Neural cell (in vitro differentiated cells): ENCODE data around the gene PRR16. TPM values are rescaled to one million over a fixed set of nuclear protein-coding genes. Genes with fewer than 3 reads are reported as not detected.

Experiments used
- H2AFZ ChIP-seq: fragments of 200-600, 300-800 bp; sonication (generic), shearing (Covaris generic); 2 replicates; pipeline ENCODE4 v1.6.0; 2014; ENCODE audit warnings: low read depth, mild to moderate bottlenecking, antibody characterized with exemption, low read length, moderate library complexity
- H3F3A ChIP-seq: fragments of 200-600 bp; shearing (Covaris generic); 2 replicates; pipeline ENCODE4 v1.6.1; 2016; ENCODE audit warnings: mild to moderate bottlenecking, moderate library complexity, mixed read lengths, antibody characterized with exemption, low read length; ENCODE audit not compliant: insufficient read depth, poor library complexity, severe bottlenecking
- H3K27ac ChIP-seq: fragments of 200-600, 300-800 bp; sonication (generic), shearing (Covaris generic); 2 replicates; pipeline ENCODE4 v1.5.1; 2014; ENCODE audit warnings: mild to moderate bottlenecking, low read length, moderate library complexity
- H3K27me3 ChIP-seq: fragments of 300-800, 200-600 bp; sonication (generic), shearing (Covaris generic); 2 replicates; pipeline ENCODE4 v1.6.0; 2014; ENCODE audit warnings: mild to moderate bottlenecking, low read depth, low read length, moderate library complexity; ENCODE audit not compliant: insufficient read depth
- H3K36me3 ChIP-seq: fragments of 300-800, 200-600 bp; sonication (generic), shearing (Covaris generic); 2 replicates; pipeline ENCODE4 v1.5.1; 2014; ENCODE audit warnings: mild to moderate bottlenecking, antibody characterized with exemption, low read length, moderate library complexity; ENCODE audit not compliant: insufficient read depth
- H3K4me2 ChIP-seq: fragments of 300-800, 200-600 bp; sonication (generic), shearing (Covaris generic); 2 replicates; pipeline ENCODE4 v1.6.0; 2014; ENCODE audit warnings: mild to moderate bottlenecking, low read length
- H3K4me3 ChIP-seq: fragments of 300-800, 200-600 bp; sonication (generic), shearing (Covaris generic); 2 replicates; pipeline ENCODE4 v1.5.1; 2014; ENCODE audit warnings: mild to moderate bottlenecking, low read length, moderate library complexity
- H3K79me2 ChIP-seq: fragments of 200-600 bp; shearing (Covaris generic); replicated peaks from 2 replicates; pipeline ENCODE4 v1.6.0; 2014; ENCODE audit warnings: mild to moderate bottlenecking, low read length, moderate library complexity; ENCODE audit not compliant: insufficient read depth
- H3K9ac ChIP-seq: fragments of 300-800, 200-600 bp; sonication (generic), shearing (Covaris generic); 2 replicates; pipeline ENCODE4 v1.6.1; 2016; ENCODE audit warnings: mild to moderate bottlenecking, low read length, mixed read lengths
- H3K9me2 ChIP-seq: fragments of 200-600 bp; shearing (Covaris generic); 2 replicates; pipeline ENCODE4 v1.6.1; 2016; ENCODE audit warnings: mild to moderate bottlenecking, low read length, mixed read lengths; ENCODE audit not compliant: insufficient read depth
- H3K9me3 ChIP-seq: fragments of 200-600, 300-800 bp; sonication (generic), shearing (Covaris generic); 2 replicates; pipeline ENCODE4 v1.6.1; 2016; ENCODE audit warnings: mild to moderate bottlenecking, mixed run types, low read length, moderate library complexity, mixed read lengths
- H4K20me1 ChIP-seq: fragments of 200-600 bp; shearing (Covaris generic); 2 replicates; pipeline ENCODE4 v1.6.1; 2016; ENCODE audit warnings: mild to moderate bottlenecking, mixed run types; ENCODE audit not compliant: insufficient read depth
- CTCF ChIP-seq: fragments of 450-650 bp; IDR thresholded peaks from 2 replicates; pipeline ENCODE4 v1.5.1; 2014; ENCODE audit warnings: antibody characterized with exemption, mild to moderate bottlenecking, moderate library complexity; ENCODE audit not compliant: poor library complexity, severe bottlenecking
- EP300 ChIP-seq: fragments of 450-650 bp; conservative IDR thresholded peaks from 2 replicates; pipeline ENCODE4 v1.6.1; 2014; ENCODE audit warnings: antibody characterized with exemption, mild to moderate bottlenecking, moderate library complexity; ENCODE audit not compliant: poor library complexity, severe bottlenecking
- EZH2 ChIP-seq: fragments of 200-600, 300-800 bp; shearing (Covaris generic), sonication (generic); IDR thresholded peaks from 2 replicates; pipeline ENCODE4 v1.6.1; 2014; ENCODE audit warnings: antibody characterized with exemption, low read length, borderline replicate concordance, mild to moderate bottlenecking; ENCODE audit not compliant: insufficient read depth, poor library complexity, severe bottlenecking
- MXI1 ChIP-seq: fragments of 450-650 bp; conservative IDR thresholded peaks from 2 replicates; pipeline ENCODE4 v1.6.1; 2014; ENCODE audit warnings: antibody characterized with exemption, mild to moderate bottlenecking; ENCODE audit not compliant: poor library complexity, severe bottlenecking
- POLR2AphosphoS5 ChIP-seq: IDR thresholded peaks from 2 replicates; pipeline ENCODE4 v1.6.1; 2012
- RAD21 ChIP-seq: fragments of 450-650 bp; conservative IDR thresholded peaks from 2 replicates; pipeline ENCODE4 v1.6.1; 2014; ENCODE audit warnings: antibody characterized with exemption, mild to moderate bottlenecking, moderate library complexity
- REST ChIP-seq: IDR thresholded peaks from 2 replicates; pipeline ENCODE4 v1.6.1; 2012; ENCODE audit warnings: borderline replicate concordance
- SMC3 ChIP-seq: fragments of 450-650 bp; conservative IDR thresholded peaks from 2 replicates; pipeline ENCODE4 v1.6.1; 2014; ENCODE audit warnings: antibody characterized with exemption, mild to moderate bottlenecking, moderate library complexity; ENCODE audit not compliant: poor library complexity
- TAF1 ChIP-seq: IDR thresholded peaks from 2 replicates; pipeline ENCODE4 v1.6.1; 2012; ENCODE audit warnings: low read depth
- polyA plus RNA-seq: library from polyadenylated mRNA; depleted of rRNA; stranded (reverse); fragments of >200 nt; gene quantifications from 2 replicates; pipeline ENCODE4 v1.2.3, GENCODE V29; 2014

Gene PRR16
- polyA plus RNA-seq, 1 donor from 2014 or later = 1.7 TPM

GRCh38 chr5:120512068-120512467 is 48.0 kb downstream of the PRR16 start:
- H3K9me3 ChIP-seq = no peaks in the 10 kb centered on the region
- no peaks in the 10 kb centered on the region for H3K36me3 ChIP-seq
- H3K27ac ChIP-seq = no peak overlapping the region
- H2AFZ ChIP-seq = no peak overlapping the region
- H3K4me3 ChIP-seq = no peak overlapping the region
- H3K9me2 ChIP-seq = no peaks in the 10 kb centered on the region
- H3K79me2 ChIP-seq = no peaks in the 10 kb centered on the region
- no peaks in the 10 kb centered on the region for H4K20me1 ChIP-seq
- H3K4me2 ChIP-seq = no peak overlapping the region
- no peaks in the 10 kb centered on the region for H3K27me3 ChIP-seq
- no peak overlapping the region for H3K9ac ChIP-seq
- TF ChIP-seq EZH2 = no peak
- TF ChIP-seq SMC3 = no peak
- TF ChIP-seq MXI1 = no peak
- no peak for TF ChIP-seq POLR2AphosphoS5
- TF ChIP-seq CTCF = no peak
- no peak for TF ChIP-seq REST
- no peak for TF ChIP-seq RAD21
- no peak for TF ChIP-seq EP300
- no peak for TF ChIP-seq TAF1
- H3F3A ChIP-seq = no peaks in the 10 kb centered on the region

- TF ChIP-seq EP300 = no peak
- no peak for TF ChIP-seq EZH2
- TF ChIP-seq TAF1 = no peak
- no peak for TF ChIP-seq SMC3
- no peak for TF ChIP-seq POLR2AphosphoS5
- TF ChIP-seq MXI1 = no peak
- no peak for TF ChIP-seq REST
- TF ChIP-seq CTCF = no peak
- no peak for TF ChIP-seq RAD21
- H3K4me3 ChIP-seq = no peak overlapping the region
- H3F3A ChIP-seq = no peaks in the 10 kb centered on the region
- H3K27ac ChIP-seq = no peak overlapping the region
- no peaks in the 10 kb centered on the region for H3K79me2 ChIP-seq
- no peak overlapping the region for H3K4me2 ChIP-seq
- H2AFZ ChIP-seq = no peak overlapping the region
- no peaks in the 10 kb centered on the region for H4K20me1 ChIP-seq
- H3K27me3 ChIP-seq = no peaks in the 10 kb centered on the region
- no peaks in the 10 kb centered on the region for H3K36me3 ChIP-seq
- no peaks in the 10 kb centered on the region for H3K9me3 ChIP-seq
- H3K9me2 ChIP-seq = no peaks in the 10 kb centered on the region
- H3K9ac ChIP-seq = no peak overlapping the region
Observed at GRCh38 chr5:120512791-120513650, 48.9 kb downstream of the PRR16 start.
